Right atrium auricular region (tissue), 2 donors: Measurements from ENCODE around the gene TSR1. TPM values are rescaled to one million over a fixed set of nuclear protein-coding genes. Genes with fewer than 3 reads are reported as not detected.

Source experiments
- DNase-seq: peaks from one replicate; pipeline ENCODE4 v3.0.0-alpha.2; 2019; ENCODE audit warnings: low spot score
- H3K27ac ChIP-seq, 2 donors: fragments of 200-600 bp; sonication (generic); 1 replicate in 1 of 2; 2 replicates in 1 of 2; pipeline ENCODE4 v1.5.1; 2016 to 2019
- H3K27me3 ChIP-seq, 2 donors: fragments of 200-600 bp; sonication (generic); one replicate each; pipeline versions ENCODE4 v1.5.1 to v1.6.0; 2017 to 2019
- H3K36me3 ChIP-seq: fragments of 200-600 bp; sonication (generic); one replicate; pipeline ENCODE4 v1.5.1; 2016
- H3K4me1 ChIP-seq, 2 donors: fragments of 200-600 bp; sonication (generic); one replicate each; pipeline versions ENCODE4 v1.5.1 to v1.6.0; 2017 to 2019
- H3K4me3 ChIP-seq, 2 donors: fragments of 200-600 bp; sonication (generic); 1 replicate in 1 of 2; 2 replicates in 1 of 2; pipeline ENCODE4 v1.5.1; 2017 to 2019; ENCODE audit warnings: mild to moderate bottlenecking in 1 of 2, moderate library complexity in 1 of 2
- H3K9me3 ChIP-seq, 2 donors: fragments of 200-600 bp; sonication (generic); one replicate each; pipeline ENCODE4 v1.5.1; 2019
- total RNA-seq, 2 donors: library from RNA; depleted of rRNA; stranded (reverse); fragments of >200 nt; gene quantifications; one replicate each; pipeline ENCODE4 v1.1.0, GENCODE V29; 2016
- TF ChIP-seq, protein P1 (sequence below), 2 donors: fragments of 200-600 bp; sonication (generic); IDR thresholded peaks; one replicate each; pipeline ENCODE4 v1.5.1; 2019; ENCODE audit warnings: antibody characterized with exemption in 2 of 2

Gene TSR1
- total RNA-seq, 2 donors from 2014 or later = 22.5 to 25.9 TPM

DNA sequence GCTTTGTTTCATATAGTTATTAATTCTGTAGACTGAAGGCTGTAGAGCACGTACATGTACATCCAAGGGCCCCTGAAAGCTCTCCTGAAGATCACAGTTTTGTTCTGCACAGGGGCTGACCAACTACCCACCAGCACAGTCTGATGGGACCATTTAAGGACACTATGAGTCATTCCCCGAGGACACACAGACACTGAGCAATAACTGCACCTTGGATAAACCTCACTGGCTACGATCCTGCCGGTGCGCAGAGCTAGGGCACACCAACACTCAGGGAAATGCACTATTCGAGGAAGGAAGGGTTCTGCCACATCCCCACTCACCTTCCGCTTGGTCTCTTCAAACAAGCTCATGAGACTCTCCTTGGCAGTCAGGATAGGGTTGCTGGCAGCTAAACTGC, 53.0 kb downstream of the TSR1 start:
- Histone ChIP-seq H3K4me3 (no peak overlapping the region), H3K36me3 (peaks cover 74% of the 10 kb centered on the region), H3K27ac (no peak overlapping the region), H3K9me3 (no peaks in the 10 kb centered on the region), H3K27me3 (no peaks in the 10 kb centered on the region), H3K4me1 (no peaks in the 10 kb centered on the region)
- no peak for DNase-seq
- TF ChIP-seq, protein P1, sequence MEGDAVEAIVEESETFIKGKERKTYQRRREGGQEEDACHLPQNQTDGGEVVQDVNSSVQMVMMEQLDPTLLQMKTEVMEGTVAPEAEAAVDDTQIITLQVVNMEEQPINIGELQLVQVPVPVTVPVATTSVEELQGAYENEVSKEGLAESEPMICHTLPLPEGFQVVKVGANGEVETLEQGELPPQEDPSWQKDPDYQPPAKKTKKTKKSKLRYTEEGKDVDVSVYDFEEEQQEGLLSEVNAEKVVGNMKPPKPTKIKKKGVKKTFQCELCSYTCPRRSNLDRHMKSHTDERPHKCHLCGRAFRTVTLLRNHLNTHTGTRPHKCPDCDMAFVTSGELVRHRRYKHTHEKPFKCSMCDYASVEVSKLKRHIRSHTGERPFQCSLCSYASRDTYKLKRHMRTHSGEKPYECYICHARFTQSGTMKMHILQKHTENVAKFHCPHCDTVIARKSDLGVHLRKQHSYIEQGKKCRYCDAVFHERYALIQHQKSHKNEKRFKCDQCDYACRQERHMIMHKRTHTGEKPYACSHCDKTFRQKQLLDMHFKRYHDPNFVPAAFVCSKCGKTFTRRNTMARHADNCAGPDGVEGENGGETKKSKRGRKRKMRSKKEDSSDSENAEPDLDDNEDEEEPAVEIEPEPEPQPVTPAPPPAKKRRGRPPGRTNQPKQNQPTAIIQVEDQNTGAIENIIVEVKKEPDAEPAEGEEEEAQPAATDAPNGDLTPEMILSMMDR (IDR thresholded peaks at IDR 0.05) = no peak

DNA sequence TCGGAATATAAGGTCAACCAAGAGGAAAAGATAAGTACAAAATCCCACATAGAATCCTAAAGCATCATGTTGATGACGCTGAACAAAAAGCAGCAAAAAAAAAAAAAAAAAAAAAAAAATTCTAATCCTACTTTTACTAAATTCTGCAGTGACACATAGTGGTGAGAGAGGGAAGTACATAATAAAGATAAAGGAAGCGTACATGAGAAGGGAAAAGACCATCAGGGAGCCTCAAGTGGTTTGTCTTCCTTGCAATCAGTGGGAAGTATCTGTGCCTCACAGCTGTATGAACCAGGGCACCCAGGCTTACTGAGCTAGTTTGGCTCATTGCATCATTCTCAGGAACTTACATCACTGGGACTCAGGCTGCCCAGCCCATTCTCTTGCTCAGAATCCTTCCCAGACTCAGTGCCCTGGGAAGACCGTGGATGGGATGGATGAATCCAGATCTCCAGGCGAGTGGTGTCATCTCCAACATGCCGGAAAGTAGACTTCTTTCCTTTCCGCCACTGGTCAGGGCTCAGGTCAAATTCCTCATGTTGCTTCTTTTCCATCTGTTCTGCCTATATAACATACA, 53.9 kb downstream of the TSR1 start:
- TF ChIP-seq, protein P1 (IDR thresholded peaks at IDR 0.05) = peak in 1 of 2 donors; percentile 67
- Histone ChIP-seq H3K36me3 (peaks cover 66% of the 10 kb centered on the region), H3K4me1 (no peaks in the 10 kb centered on the region)

DNA sequence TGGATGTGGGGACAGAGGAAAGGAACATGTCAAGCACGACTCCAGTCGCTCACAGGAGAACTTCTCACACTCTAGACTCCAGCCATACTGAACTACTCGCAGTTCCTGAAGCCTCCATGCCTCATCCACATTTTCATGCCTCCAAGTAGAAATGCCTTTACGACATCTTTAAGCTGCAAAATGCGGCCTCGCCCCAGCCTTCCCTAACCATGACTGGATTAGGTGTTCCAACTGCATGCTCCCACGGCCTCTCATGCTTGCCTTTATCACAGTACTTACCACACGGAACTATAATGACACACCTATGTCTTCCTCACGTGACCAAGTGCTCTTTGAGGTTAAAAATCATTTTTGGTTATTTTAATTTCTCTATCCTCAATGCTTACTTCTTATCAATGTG, 56.5 kb downstream of the TSR1 start:
- no peaks in the 10 kb centered on the region for H3K4me1 ChIP-seq
- no peak overlapping the region for H3K27ac ChIP-seq
- no peak overlapping the region for H3K4me3 ChIP-seq
- H3K36me3 ChIP-seq = peaks cover 52% of the 10 kb centered on the region
- H3K9me3 ChIP-seq = no peaks in the 10 kb centered on the region
- no peaks in the 10 kb centered on the region for H3K27me3 ChIP-seq
- DNase-seq = no peak
- TF ChIP-seq, protein P1 (IDR thresholded peaks at IDR 0.05) = no peak

More for the DNA sequence above, 53.9 kb downstream of the TSR1 start:
- no peaks in the 10 kb centered on the region for H3K27me3 ChIP-seq
- H3K27ac ChIP-seq = no peak overlapping the region
- no peaks in the 10 kb centered on the region for H3K9me3 ChIP-seq
- no peak overlapping the region for H3K4me3 ChIP-seq
- DNase-seq = no peak

DNA sequence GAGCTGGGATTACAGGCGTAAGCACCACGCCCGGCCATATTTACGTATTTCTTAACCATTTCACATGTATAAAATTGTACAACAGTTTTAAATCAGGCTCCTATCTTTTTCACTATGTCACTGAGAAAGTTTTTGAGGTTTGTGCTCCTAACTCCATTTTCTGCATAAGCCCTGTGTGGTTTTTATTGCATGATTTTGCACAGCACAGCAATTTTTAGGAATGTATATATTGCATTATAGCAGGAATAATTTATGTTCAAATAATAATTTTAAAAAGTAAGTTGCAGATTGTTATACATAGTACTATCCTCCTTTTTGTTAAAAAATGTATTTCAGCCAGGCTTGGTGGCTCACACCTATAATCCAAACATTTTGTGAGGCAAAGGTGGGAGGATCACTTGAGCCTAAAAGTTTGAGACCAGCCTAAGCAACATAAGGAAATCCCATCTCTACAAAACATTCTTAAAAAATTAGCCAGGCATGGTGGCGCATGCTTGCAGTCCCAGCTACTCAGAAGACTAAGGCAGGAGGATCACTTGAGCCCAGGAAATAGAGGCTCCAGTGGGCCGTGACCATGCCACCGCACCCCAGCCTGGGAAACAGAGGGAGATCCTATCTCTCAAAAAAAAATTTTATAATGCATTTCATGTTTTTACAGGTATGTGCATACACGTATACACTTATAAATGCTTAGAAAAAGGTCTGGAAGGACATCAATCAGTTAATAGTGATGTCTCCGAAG, 58.7 kb downstream of the TSR1 start:
- DNase-seq = no peak
- H3K9me3 ChIP-seq = no peaks in the 10 kb centered on the region
- no peak overlapping the region for H3K27ac ChIP-seq
- TF ChIP-seq, protein P1 (IDR thresholded peaks at IDR 0.05) = no peak
- H3K4me1 ChIP-seq = no peaks in the 10 kb centered on the region
- no peaks in the 10 kb centered on the region for H3K27me3 ChIP-seq
- H3K4me3 ChIP-seq = no peak overlapping the region
- H3K36me3 ChIP-seq = peaks cover 32% of the 10 kb centered on the region

DNA sequence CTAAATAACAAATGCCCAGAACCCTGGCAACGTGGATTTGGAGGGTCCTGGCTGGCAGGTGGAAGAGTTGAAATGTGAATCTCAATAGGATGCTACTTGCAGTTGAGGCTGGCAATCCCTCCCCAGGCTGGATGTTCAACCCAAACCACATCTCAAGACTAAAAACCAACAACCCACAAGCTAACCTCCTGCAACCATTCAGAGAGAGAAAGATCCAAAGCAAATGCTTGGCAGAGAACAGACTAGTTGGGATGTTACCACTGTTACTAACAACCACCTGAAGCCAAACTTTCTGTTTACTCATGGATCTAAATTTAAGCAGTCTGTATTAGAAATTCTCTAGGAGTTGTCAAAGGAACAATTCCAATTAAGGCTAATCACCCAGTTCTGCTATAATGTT, 60.5 kb downstream of the TSR1 start:
- Histone ChIP-seq H3K36me3 (peaks cover 20% of the 10 kb centered on the region), H3K27ac (no peak overlapping the region), H3K9me3 (no peaks in the 10 kb centered on the region), H3K27me3 (no peaks in the 10 kb centered on the region), H3K4me3 (no peak overlapping the region), H3K4me1 (no peaks in the 10 kb centered on the region)
- no peak for DNase-seq
- TF ChIP-seq, protein P1 (IDR thresholded peaks at IDR 0.05) = no peak
